ENCODE measurements around the gene EIF3D. TPM values are rescaled to one million over a fixed set of nuclear protein-coding genes. Genes with fewer than 3 reads are reported as not detected.

Gene EIF3D
- total and polyA plus RNA-seq, 9 of the 15 experiments (the other 6 are each of a cell fraction or from before 2014, with no cell fraction given), result 191 to 422 (median 279) TPM

GRCh38 chr22:36528795-36529751 is at the start of gene EIF3D (continued):
- TF ChIP-seq CLOCK (CRISPR knock-in tag; IDR thresholded peaks at IDR 0.05; ENCODE audit: borderline replicate concordance) (no peak), MYBL2 (IDR thresholded peaks at IDR 0.05; ENCODE audit: low read depth) (no peak), MYBL2 (CRISPR knock-in tag; IDR thresholded peaks at IDR 0.05; ENCODE audit: borderline replicate concordance) (no peak), MLX (CRISPR knock-in tag; conservative IDR thresholded peaks at IDR 0.05) (no peak), TEAD1 (CRISPR knock-in tag; IDR thresholded peaks at IDR 0.05) (peak in 1 of 2 experiments; percentile 51; a peak in 1 of 4 replicates), ZNF408 (CRISPR knock-in tag; IDR thresholded peaks at IDR 0.05; ENCODE audit: low read depth) (no peak), FOS (IDR thresholded peaks at IDR 0.05; ENCODE audit: extremely low read depth, insufficient read length) (no peak), CBFA2T3 (IDR thresholded peaks at IDR 0.05) (0 out of 2 replicates have a peak, but pooled peaks have one; percentile 4), ZFP36 (IDR thresholded peaks at IDR 0.05; ENCODE audit: low read depth, low read length, partially characterized antibody) (no peak), THAP7 (CRISPR knock-in tag; IDR thresholded peaks at IDR 0.05) (no peak), TCF3 (CRISPR knock-in tag; IDR thresholded peaks at IDR 0.05) (no peak), NRF1 (conservative IDR thresholded peaks at IDR 0.05 in 1 of 2, IDR thresholded peaks at IDR 0.05 in 1 of 2) (peak; percentile 90 to 92), SNRNP70 (optimal IDR thresholded peaks at IDR 0.05; ENCODE audit: low read depth, low read length) (no peak), SREBF1 (IDR thresholded peaks at IDR 0.05; ENCODE audit: borderline replicate concordance, low read depth, low read length) (no peak), DDX20 (tag; IDR thresholded peaks at IDR 0.05; ENCODE audit: low read depth) (no peak), ELF4 (CRISPR knock-in tag; IDR thresholded peaks at IDR 0.05) (no peak), FUS (optimal IDR thresholded peaks at IDR 0.05; ENCODE audit: low read depth, low read length) (no peak), GTF3C2 (IDR thresholded peaks at IDR 0.05; ENCODE audit: borderline replicate concordance, extremely low read depth, insufficient read length) (no peak)

Data from K562 (cell line).